ENCODE data around the gene ADGRG3.
"Not testable (repeated sequence)": the region's sequence is repeated elsewhere in the genome, so short reads cannot be mapped to it uniquely, and the experiment has no call there.

Gene ADGRG3

GRCh38 chr16:57698812-57699405 lies 30.8 kb downstream of the ADGRG3 start:
- DNase-seq, result no peak

GRCh38 chr16:57699481-57699880 lies 31.4 kb downstream of the ADGRG3 start:
- DNase-seq, result no peak

DNA sequence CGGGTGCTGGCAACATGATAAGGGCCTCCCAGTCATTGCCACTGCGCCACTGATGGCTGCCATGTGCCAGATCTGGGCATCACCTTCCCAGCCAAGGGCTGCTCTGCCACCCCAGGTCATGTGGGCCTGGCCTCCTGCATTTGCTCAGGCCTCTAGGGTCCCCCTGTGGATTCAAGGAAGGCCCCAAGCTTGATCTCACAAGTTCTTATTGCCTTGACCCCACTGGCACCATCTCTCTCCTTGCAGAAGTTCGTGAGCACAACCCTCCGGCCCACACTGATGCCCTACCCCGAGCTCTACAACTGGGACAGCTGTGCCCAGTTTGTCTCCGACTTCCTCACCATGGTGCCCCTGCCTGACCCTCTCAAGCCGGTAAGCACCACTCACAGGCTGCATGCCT lies 31.8 kb downstream of the ADGRG3 start:
- no peak for DNase-seq

GRCh38 chr16:57700781-57701551 lies 32.9 kb downstream of the ADGRG3 start:
- no peak for DNase-seq

DNA sequence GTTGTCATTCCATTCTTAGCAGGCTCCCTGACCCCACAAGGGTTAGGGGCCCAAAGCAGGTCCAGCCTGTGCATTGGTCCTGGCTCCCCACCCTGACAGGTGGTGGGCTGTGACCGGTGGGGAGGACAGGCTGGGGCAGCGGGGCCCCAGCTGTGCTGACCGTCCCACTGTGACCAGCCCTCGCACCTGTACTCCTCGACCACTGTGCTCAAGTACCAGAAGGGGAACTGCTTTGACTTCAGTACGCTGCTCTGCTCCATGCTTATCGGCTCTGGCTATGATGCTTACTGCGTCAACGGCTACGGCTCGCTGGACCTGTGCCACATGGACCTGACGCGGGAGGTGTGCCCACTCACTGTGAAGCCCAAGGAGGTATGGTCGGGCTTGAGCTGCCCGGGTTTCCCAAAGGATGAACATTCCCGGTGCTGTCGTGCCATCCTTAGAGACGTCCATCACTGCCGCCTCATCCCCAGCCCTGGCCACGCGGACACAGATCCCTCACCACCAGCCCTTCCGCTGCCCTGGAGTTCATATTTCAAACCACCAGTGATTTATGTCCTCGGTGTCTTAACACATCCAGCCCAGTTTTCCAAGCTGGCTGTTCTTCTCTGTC lies 33.8 kb downstream of the ADGRG3 start:
- no peak for DNase-seq

DNA sequence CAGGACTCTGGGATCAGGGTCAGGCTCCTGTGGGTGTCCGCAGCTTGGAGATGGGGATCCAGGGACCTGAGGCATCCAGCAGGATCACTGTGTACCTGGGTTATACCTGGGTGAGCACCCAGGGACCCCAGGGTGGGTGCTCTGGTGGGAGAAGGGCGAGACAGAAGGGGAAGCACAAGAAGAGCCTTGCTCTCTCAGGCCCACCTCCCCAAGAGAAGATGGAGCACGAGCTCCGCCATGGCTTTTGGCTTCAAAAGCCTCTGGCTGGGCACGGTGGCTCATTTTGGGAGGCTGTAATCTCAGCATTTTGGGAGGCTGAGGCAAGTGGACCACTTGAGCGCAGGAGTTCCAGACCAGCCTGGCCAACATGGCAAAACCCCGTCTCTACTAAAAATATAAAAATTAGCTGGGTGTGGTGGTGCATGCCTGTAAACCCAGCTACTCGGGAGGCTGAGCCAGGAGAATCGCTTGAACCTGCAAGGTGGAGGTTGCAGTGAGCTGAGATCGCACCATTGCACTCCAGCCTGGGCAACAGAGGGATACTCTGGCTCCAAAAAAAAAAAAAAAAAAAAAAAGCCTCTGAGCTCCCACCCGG lies 35.4 kb downstream of the ADGRG3 start:
- DNase-seq, result no peak

DNA sequence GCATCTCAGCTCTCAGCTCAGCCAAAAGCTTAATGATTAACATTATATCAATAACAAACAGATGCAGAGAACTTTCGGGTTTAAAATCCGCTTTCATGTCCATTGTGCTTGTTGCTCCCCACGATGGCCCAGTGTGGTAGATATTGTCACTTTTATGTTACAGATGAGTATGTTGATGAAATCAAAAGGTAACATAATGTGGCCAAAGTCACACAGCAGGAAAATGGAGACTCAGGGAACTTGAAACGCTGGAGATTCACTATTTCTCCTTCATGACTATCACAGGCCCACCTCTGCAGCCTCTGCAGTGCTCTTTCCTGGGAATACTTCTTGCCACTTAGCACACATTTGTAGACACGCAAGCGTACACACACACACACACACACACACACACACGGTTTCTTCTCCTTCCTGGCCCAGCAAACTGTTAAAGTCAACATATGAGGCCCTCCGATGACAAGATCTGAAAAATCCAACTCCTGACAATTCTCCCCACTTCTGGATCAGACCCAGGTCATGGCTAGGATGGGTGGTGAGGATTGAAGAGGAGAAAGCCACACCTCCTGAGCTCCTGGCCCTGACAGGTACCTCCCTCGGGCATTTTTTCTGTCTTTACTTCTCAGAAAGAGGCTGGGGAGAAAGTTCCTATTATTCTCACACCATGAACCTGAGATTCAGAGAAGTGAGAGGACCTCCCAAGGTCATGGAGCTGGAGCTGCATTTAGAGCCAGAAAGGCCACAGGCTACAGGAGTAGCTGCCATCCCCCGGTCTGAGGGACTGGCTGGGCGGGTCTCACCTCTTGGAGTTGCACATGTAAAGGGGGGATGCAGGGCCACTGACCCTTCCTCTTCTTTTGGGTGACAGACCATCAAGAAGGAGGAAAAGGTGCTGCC lies 36.2 kb downstream of the ADGRG3 start:
- DNase-seq, result no peak

DNA sequence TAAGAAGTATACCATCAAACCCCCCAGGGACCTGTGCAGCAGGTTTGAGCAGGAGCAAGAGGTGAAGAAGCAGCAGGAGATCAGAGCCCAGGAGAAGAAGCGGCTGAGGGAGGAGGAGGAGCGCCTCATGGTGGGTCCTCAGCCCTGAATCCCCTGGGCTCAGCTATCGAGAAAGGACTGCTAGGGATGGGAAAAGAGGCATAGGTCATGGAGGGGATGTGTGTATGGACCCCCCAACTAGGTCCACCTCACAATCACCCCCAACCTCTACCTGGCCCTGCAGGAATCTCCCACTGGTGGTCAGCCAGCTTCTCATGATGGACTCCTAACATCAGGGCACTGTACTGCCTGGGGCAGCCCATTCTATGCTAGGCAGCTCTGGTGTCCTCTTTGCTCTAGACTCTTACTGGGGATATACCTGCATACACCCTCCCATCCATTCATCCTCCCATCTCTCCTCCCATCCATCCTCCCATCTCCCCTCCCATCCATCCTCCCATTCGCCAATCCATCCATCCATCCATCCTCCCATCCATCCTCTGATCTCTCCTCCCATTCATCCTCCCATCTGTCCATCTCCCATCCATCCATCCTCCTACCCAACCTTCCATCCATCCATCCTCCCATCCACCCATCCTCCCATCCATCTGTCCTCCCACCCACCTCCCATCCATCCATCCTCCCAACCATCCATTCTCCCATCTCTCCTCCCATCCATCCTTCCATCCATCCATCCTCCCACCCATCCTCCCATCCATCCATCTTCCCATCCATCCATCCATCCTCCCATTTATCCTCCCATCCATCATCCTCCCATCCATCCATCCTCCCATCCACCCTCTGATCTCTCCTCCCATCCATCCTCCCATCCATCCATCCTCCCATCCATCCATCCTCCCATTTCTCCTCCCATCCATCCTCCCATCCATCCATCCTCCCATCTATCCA lies 37.1 kb downstream of the ADGRG3 start:
- no peak for DNase-seq

DNA sequence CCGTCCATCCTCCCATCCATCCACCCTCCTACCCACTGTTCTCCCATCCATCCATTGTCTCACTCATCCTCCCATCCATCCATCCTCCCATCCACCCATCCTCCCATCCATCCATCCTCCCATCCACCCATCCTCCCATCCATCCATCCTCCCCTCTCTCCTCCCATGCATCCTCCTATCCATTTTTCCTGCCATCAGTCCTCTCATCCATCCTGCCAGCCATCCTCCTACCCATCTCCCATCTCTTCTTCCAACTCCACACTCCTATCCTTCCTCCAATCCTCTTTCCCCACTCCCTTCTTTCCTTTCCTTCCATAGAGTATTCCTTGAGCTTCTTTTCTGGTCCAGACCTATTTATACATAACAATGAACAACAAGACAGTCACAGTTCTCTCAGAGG lies 38.6 kb downstream of the ADGRG3 start:
- DNase-seq, result no peak

GRCh38 chr16:57707331-57707730 lies 39.2 kb downstream of the ADGRG3 start:
- no peak for DNase-seq

GRCh38 chr16:57708168-57708567 lies 40.1 kb downstream of the ADGRG3 start:
- DNase-seq, result no peak

GRCh38 chr16:57709663-57710062 lies 41.6 kb downstream of the ADGRG3 start:
- DNase-seq, result no peak

DNA sequence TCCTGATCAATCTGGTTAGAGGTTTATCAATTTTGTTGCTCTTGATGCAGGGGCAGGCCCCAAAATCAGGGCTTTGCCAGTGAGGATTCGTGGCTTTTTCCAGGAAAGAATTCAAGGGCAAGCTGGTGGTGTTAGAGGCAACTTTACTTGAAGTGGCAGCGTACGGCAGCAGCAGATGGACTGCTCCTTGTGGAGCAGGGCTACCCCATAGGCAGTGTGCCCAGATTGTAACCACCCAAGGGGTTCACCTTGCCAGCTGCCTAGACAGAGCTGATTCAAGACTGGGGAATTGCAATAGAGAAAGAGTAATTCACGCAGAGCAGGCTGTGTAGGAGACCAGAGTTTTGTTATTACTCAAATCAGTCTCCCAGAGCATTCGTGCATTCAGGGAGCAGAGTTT lies 43.2 kb downstream of the ADGRG3 start:
- no peak for DNase-seq

DNA sequence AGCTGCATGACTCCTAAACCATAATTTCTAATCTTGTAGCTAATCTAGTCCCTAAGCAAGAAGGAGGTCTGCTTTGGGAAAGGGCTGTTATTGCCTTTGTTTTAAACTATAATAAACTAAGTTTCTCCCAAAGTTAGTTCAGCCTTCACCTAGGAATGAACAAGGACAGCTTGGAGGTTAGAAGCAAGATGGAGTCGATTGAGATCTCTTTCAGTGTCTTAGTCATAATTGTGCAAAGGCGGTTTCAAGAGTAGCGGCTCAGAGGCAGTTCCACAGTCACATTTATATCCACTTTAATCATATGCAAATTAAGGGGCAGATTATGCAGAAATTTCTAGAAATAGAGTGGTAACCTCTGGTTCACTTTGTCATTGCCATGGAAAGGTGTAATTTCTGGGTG lies 43.9 kb downstream of the ADGRG3 start:
- no peak for DNase-seq

GRCh38 chr16:57712569-57712968 lies 44.5 kb downstream of the ADGRG3 start:
- DNase-seq, result not testable (repeated sequence)

GRCh38 chr16:57713596-57713995 lies 45.5 kb downstream of the ADGRG3 start:
- no peak for DNase-seq

DNA sequence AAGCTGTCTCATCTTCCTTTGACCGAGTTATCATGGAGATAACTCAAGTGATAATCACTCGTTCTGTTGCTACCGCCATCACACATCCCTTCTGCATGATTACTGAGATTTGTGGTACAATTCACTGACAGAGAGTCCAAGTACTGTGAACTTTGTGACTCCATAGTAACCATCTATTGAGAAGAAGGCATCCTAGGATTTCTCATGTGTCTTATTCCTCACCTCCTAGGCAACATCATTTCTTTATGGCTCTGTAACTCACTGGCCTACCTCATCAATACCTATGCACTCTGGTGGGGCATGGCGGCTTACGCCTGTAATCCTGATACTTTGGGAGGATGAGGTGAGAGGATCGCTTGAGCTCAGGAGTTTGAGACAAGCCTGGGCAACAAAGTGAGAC lies 45.9 kb downstream of the ADGRG3 start:
- no peak for DNase-seq

DNA sequence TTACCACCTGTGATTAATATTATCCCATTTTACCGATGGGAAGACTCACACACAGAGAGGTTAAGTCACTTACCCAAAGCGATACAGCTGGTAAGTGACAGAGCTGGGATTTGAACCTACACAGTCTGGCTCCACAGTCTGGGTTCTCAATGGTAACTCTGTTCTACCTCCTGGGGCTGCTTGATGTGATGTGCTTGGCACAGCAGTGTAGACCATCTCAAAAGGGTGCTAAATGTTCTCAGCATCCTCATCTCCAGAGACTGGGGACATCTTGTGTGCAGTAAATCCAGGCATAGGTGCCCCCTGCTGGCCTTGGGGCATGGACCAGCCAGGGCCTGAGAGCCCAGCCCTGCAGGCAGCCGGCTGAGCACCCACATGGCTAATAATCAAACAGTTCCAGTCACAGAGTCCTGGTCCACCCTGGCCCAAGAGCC lies 52.1 kb downstream of the ADGRG3 start:
- peak; percentile 40 for DNase-seq

DNA sequence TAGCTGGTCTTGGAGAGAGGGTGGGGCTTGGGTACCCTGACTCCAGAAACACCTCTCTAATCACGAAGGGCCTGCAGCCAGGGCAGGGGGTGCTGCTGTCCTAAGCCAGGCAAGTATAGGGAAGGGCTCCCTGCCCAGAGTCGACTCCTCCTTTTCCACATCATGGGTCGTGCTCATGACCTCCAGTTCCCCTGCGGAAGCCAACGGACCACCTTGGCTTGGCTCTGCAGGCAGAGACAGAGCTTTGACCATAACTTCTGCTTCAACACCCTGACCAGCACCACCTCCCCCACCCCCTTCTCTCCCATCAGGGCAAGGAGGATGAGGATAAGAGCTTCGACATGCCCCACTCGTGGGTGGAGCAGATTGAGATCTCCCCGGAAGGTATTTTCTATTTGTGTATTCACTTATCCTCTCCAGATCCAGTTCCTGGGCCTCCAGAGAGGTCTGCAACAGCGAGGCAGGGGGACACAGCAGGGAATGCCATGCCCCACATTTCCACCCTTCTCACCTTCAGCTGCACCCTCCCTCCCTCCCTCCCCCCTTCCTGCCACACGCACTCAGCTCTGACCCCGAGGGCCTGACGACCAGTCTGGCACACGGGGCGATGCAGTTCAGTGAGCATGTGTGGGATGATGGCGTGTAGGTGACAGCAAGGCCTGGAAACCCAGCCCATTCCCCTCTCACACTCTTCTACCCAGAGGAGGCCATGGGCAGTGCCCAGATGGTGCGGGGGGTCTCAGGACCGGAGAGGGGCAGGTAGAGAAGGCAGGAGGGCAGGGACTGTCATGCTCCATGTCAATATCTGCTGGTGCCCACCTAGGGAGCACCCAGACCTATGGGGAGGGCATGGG lies 53.5 kb downstream of the ADGRG3 start:
- DNase-seq, result no peak

- no peak for DNase-seq
Measured at GRCh38 chr16:57722210-57722499, 54.0 kb downstream of the ADGRG3 start.

GRCh38 chr16:57722651-57723050 lies 54.5 kb downstream of the ADGRG3 start:
- DNase-seq, result no peak

All from eye (tissue), 1 donor.